Stimulated activated naive CD8-positive, alpha-beta T cell treated with anti-CD3 and anti-CD28 coated beads, Interleukin-15, Interleukin-2, amounts not matched to agents 100 U/mL and 50 U/mL, for 24 hours (primary cell): ENCODE results near the gene CTSL.
A peak's percentile ranks its signal among the peaks of the same experiment; 100 is the strongest.

Source experiments
- ATAC-seq: fragments of 150-1000 bp; cut with Tn5 transposase; one replicate; pipeline ENCODE4 v1.10.0; 2021
- DNase-seq: peaks from one replicate; pipeline ENCODE4 v3.0.0; 2021

Gene CTSL

GRCh38 chr9:87725900-87726709 lies at the start of gene CTSL:
CTSL (plus strand) TSS chr9:87726119; CDS start chr9:87727604, 1,485 bp downstream.
- DNase-seq = peak; percentile 44
- peak; percentile 63 for ATAC-seq

GRCh38 chr9:87676976-87677775 lies 48.7 kb upstream of the CTSL start:
- no peak for DNase-seq
- no peak for ATAC-seq

- no peak for ATAC-seq
- no peak for DNase-seq
Measured at GRCh38 chr9:87677776-87678587, 47.9 kb upstream of the CTSL start.

- DNase-seq (peak; percentile 35), ATAC-seq (no peak)
Measured at GRCh38 chr9:87678650-87679355, 47.1 kb upstream of the CTSL start.

DNA sequence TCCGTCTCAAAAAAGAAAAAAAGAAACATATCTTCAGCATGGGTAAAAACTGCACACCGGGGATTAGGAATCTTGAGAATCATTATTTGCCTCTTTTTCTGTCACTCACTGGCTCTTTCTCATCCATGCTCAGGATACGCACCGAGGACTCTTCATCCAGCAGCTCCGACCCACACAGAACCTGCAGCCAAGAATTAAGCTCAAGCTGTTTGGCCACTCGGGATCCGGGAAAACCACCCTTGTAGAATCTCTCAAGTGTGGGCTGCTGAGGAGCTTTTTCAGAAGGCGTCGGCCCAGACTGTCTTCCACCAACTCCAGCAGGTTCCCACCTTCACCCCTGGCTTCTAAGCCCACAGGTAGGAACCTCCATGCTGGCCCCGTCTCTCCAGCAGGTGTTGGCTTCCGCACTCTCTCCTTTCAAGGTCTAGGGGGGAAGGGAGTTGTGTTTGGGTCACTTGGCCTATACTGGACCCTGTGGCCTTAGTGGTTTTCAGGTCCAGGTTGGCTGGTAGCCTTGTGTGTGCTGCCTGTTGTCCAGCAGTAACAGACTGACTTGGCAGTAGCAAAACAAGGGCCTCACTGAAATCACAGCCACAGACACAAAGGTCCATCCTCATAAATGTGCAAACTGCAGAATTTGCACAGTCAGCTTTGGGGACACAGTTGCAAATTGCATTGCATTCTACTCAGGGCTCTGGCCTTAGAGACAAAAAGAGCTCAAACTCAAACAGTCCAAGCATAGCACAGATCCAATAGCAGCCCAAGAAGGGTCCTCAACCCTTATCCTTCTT lies 44.5 kb upstream of the CTSL start:
- no peak for DNase-seq
- ATAC-seq = no peak

- DNase-seq (no peak), ATAC-seq (no peak)
Measured at GRCh38 chr9:87682085-87682484, 43.8 kb upstream of the CTSL start.

GRCh38 chr9:87682618-87683017 lies 43.3 kb upstream of the CTSL start:
- DNase-seq (no peak), ATAC-seq (no peak)

DNA sequence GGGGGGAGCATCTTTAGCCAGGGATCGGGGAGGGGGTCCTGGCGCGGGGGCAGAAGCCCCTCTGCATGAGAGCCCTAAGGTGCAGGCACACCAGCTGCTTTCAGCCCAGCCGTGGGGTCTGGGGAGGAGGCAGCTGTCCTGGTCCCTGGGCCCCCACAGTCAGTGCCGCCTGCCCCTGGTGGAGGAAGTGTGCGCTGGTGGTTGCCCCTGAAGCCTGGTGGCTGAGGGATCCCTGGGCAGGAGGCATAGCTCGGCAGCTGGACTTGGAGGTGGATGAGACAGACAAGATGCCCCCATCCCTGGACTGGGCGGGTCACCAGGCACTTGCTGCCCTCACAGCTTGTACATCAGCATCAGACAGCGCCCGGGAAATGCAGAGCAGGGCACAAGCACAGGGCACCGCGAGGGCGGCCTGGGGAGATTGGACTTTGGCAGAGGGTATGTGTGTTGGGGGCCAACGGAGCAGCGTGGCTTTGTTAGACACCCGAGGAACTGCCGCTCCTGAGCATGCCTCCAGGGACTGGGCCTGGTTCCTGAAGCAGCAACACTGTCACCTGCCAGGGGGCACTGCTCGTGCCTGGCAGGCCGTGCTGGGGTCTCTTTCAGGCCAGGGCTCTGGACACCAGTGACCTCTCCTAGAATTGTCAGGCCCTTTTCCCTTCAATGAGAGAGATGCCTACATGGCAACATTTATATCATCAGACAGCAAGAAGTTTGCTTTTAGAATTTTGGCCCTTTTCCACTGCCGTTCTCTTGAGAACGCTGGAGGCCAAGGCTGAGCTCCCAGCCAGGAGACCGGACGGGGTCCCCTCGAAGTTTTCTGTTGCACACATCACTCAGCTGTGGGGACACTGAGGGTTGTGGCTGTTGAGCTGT lies 41.9 kb upstream of the CTSL start:
- no peak for ATAC-seq
- DNase-seq = no peak

DNA sequence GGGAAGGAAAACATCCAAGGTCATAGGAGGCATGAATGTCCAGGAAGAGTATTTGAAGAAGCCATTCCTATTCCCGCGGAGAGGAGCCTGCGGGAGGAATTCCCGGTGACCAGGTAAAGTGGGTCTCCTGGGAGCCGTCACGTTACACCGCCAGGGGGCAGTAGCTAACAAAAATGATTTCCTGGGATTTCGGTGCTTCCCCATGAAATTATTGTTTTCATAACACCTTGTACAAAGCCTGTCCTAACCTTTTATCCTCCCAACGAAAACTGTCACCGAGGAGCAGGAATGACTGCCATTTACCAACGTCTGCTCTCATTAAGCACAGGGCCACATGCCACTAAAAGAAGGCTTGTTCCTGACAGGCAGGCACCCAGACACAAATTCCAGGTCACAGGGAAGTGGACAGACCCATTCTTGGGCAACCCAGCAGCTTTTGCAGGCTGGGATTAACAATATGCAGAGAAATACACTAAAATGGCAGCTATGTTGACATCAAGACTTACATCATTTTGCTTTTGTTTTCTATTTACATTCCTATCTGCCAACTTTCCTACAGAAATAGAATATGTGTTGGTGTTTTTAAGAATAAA lies 41.2 kb upstream of the CTSL start:
- ATAC-seq (no peak), DNase-seq (no peak)

GRCh38 chr9:87685441-87685840 lies 40.5 kb upstream of the CTSL start:
- no peak for DNase-seq

DNA sequence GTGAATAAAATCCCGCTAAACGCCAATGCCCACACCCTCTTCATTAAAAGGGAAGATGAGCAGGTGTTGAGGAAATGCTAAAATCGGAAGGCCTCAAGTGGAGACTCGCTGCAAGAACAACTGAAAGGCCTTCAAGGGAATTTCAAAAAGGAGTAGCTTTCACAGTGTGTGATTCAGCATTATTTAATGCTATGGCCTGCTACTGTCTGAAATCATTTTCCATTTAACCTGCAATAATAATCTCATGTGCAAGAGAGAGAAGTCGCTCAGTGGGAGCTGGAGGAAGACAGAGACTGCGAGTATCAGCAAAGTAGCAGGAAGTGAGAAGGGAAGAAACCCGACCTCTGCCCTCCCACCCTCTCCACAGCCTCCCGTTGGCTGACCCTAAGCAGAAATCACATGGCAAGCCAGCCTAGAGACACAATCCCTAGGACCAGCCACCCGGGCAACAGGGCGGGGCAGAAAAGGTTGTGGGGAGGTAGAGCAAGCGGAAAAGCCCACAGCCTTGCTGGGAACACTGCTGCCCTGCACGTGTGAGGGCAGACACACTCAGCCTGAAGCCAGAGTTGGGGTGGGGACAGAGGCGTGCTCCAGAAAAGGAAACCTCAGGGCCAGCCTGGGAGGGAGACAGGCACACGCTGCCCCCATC lies 39.9 kb upstream of the CTSL start:
- DNase-seq = no peak

More at GRCh38 chr9:87685441-87685840, 40.5 kb upstream of the CTSL start:
- no peak for ATAC-seq

GRCh38 chr9:87686520-87687090 lies 39.3 kb upstream of the CTSL start:
- no peak for ATAC-seq
- no peak for DNase-seq

More for the DNA sequence above, 39.9 kb upstream of the CTSL start:
- ATAC-seq = no peak

DNA sequence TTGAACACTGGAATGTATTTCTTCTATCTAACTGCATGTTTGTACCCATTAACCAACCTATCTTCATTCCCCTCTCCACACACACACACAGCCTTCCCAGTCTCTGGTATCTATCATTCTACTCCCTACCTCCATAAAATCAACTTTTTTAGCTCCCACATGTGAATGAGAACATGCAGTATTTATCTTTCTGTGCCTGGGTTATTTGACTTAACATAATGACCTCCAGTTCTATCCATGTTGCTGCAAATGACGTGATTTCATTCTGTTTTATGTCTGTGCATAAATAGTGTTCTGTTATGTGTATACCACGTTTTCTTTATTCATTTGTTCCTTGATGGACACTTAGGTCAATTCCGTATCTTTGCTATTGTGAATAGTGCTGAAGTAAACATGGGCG lies 38.7 kb upstream of the CTSL start:
- ATAC-seq = no peak

DNA sequence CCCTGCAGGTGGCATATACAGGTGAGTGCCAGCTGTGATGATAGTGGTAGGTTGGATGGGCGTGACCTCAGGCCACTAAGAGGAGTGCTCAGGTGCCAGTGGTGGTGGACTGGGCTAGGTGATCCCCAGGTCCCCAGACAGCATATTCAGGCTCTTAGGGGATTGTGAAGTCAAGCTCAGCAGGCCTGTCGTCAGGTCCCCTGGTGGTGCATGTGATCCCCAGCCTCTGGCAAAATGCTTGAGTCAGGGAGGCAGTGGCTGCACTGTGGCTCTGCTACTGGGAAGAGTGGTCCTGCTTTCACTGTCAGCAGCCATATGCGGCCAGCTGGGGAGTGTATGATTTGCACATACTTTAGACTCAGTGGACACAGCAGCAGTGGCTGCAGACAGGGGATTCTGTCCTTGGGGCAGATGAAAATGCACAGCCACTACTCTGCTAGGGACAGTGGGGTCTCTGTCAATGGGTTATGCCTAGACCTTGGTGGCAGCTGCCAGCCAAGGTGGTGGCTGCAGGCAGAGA lies 31.6 kb upstream of the CTSL start:
- DNase-seq (no peak), ATAC-seq (no peak)

More for the DNA sequence above, 38.7 kb upstream of the CTSL start:
- no peak for DNase-seq

GRCh38 chr9:87695523-87695922 lies 30.4 kb upstream of the CTSL start:
- ATAC-seq (no peak), DNase-seq (no peak)

- no peak for ATAC-seq
Measured at GRCh38 chr9:87696641-87697040, 29.3 kb upstream of the CTSL start.

GRCh38 chr9:87698069-87698809 lies 27.7 kb upstream of the CTSL start:
- ATAC-seq (no peak), DNase-seq (no peak)

More at GRCh38 chr9:87696641-87697040, 29.3 kb upstream of the CTSL start:
- no peak for DNase-seq

DNA sequence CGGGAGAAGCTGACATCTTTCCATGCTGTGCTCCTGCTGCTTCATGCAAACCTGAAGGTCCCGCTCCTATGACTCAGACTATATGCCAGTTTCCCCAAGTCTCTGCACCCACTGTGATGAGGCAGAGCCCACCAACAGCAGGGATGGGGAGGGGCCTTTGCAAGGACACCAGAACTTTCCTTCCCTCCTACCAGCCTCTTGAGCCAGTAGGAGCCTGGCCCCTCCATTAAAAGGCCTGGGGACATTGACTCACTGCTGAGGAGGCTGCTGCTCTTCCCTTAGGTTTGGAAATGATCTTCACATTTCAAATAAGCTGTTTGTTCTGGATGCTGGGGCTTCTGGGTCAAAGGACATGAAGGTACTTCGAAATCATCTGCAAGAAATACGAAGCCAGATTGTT lies 26.1 kb upstream of the CTSL start:
- no peak for ATAC-seq

More for the DNA sequence above, 26.1 kb upstream of the CTSL start:
- DNase-seq = no peak
